Measurements from ENCODE around the gene GPR132. TPM values are rescaled to one million over a fixed set of nuclear protein-coding genes. Genes with fewer than 3 reads are reported as not detected.
A peak's percentile ranks its signal among the peaks of the same experiment; 100 is the strongest.

Gene GPR132
- total RNA-seq, 6 donors from 2014 or later, result 3.0 to 14.7 (median 7.0) TPM

DNA sequence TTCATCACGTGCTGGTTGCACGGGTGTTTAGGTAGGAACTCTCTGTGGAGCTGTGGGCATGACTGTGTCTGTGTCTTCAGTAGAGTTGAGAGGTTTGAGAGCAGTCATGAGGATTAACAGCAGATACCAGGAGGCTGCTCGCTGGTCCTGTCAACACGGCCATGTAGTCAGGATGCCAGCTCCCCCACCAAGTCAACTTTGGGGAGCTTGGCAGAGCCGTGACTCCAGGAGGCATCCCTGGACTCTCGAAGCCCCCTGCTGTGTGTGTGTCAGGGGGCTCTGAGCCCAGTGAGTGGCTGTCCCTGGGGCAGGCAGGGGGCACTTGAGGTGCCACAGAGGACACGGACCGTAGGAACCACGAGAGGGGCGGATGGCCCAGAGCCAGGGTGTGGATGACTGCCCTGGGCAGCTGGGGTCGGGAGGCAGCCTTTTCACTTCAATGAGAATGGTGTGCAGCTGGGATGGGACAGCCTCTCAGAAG, 7.2 kb upstream of the GPR132 start:
- H3K36me3 ChIP-seq, result no peaks in the 10 kb centered on the region
- H3K4me3 ChIP-seq, result no peak overlapping the region
- H3K27me3 ChIP-seq, result no peaks in the 10 kb centered on the region
- WGBS, 2 donors, result 80 to 84% methylated on average over 7 to 11 of the region's 11 CpGs
- ATAC-seq (ENCODE audit: low FRiP score in 2 of 2) (no peak), DNase-seq (peak in 1 of 2 donors; percentile 38)
- no peak overlapping the region for H3K27ac ChIP-seq
- peaks cover 14 to 36% (median 31%) of the 10 kb centered on the region in 4 donors for H3K4me1 ChIP-seq
- TF ChIP-seq POLR2A (IDR thresholded peaks at IDR 0.05), result no peak
- no peak for TF ChIP-seq POLR2AphosphoS5 (IDR thresholded peaks at IDR 0.05)
- TF ChIP-seq, protein P1, sequence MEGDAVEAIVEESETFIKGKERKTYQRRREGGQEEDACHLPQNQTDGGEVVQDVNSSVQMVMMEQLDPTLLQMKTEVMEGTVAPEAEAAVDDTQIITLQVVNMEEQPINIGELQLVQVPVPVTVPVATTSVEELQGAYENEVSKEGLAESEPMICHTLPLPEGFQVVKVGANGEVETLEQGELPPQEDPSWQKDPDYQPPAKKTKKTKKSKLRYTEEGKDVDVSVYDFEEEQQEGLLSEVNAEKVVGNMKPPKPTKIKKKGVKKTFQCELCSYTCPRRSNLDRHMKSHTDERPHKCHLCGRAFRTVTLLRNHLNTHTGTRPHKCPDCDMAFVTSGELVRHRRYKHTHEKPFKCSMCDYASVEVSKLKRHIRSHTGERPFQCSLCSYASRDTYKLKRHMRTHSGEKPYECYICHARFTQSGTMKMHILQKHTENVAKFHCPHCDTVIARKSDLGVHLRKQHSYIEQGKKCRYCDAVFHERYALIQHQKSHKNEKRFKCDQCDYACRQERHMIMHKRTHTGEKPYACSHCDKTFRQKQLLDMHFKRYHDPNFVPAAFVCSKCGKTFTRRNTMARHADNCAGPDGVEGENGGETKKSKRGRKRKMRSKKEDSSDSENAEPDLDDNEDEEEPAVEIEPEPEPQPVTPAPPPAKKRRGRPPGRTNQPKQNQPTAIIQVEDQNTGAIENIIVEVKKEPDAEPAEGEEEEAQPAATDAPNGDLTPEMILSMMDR (IDR thresholded peaks at IDR 0.05), result no peak
- no peak for TF ChIP-seq EP300 (IDR thresholded peaks at IDR 0.05)
- no peaks in the 10 kb centered on the region for H3K9me3 ChIP-seq

DNA sequence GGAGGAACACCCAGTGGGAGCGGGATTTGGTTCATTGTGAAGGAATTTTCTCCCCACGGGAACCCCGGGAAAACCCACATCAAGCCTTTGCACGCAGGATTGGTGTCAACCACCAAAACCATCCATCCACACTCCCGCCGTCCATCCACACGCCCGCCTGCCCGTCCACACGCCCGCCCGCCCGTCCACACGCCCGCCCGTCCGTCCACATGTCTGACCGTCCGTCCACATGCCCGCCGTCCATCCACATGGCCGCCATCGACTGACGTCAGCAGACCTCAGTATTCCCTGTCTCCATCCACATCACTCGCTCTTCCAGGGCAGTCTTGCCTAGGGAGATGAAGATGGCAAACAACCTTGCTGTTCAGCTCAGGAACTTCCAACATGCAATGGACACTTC, 6.7 kb upstream of the GPR132 start:
- H3K27me3 ChIP-seq, result no peaks in the 10 kb centered on the region
- TF ChIP-seq EP300 (IDR thresholded peaks at IDR 0.05) (no peak), POLR2AphosphoS5 (IDR thresholded peaks at IDR 0.05) (no peak), POLR2A (IDR thresholded peaks at IDR 0.05) (no peak)
- TF ChIP-seq, protein P1 (IDR thresholded peaks at IDR 0.05), result no peak
- no peak overlapping the region for H3K27ac ChIP-seq
- WGBS, 2 donors, result 92 to 94% methylated on average over 25 of the region's 25 CpGs
- peak in 1 of 2 donors; percentile 70 for DNase-seq
- H3K4me3 ChIP-seq, result no peak overlapping the region
- no peaks in the 10 kb centered on the region for H3K9me3 ChIP-seq
- peaks cover 12 to 38% (median 31%) of the 10 kb centered on the region in 4 donors for H3K4me1 ChIP-seq
- H3K36me3 ChIP-seq, result no peaks in the 10 kb centered on the region
- ATAC-seq (ENCODE audit: low FRiP score in 2 of 2), result no peak

DNA sequence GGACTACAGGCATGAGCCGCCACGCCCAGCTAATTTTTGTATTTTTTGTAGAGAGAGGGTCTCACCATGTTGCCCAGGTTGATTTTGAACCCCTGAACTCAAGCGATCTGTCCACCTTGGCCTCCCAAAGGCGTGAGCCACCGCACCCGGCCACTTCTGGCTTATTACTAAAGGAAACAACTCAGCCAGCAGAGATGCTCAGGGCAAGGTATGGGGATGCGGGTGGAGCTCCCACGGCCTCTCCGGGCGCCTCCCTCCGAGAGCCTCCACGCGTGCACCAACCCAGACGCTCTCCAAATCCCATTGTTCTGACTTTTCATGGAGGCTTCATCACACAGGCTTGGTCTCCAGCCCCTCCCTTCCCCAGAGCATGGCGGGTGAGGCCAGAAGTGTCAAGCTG, 6.1 kb upstream of the GPR132 start:
- Histone ChIP-seq H3K27me3 (no peaks in the 10 kb centered on the region), H3K36me3 (no peaks in the 10 kb centered on the region), H3K9me3 (no peaks in the 10 kb centered on the region), H3K4me1 (peaks cover 10 to 36% (median 27%) of the 10 kb centered on the region in 4 donors), H3K27ac (peak overlapping the region in 1 of 4 donors; percentile 66), H3K4me3 (no peak overlapping the region)
- ATAC-seq (ENCODE audit: low FRiP score in 2 of 2) (no peak), DNase-seq (peak in 1 of 2 donors; percentile 51)
- WGBS, 2 donors, result 95% methylated on average over 15 of the region's 15 CpGs
- TF ChIP-seq POLR2AphosphoS5 (IDR thresholded peaks at IDR 0.05), result no peak
- TF ChIP-seq, protein P1 (IDR thresholded peaks at IDR 0.05), result no peak
- TF ChIP-seq EP300 (IDR thresholded peaks at IDR 0.05), result no peak
- TF ChIP-seq POLR2A (IDR thresholded peaks at IDR 0.05), result no peak

DNA sequence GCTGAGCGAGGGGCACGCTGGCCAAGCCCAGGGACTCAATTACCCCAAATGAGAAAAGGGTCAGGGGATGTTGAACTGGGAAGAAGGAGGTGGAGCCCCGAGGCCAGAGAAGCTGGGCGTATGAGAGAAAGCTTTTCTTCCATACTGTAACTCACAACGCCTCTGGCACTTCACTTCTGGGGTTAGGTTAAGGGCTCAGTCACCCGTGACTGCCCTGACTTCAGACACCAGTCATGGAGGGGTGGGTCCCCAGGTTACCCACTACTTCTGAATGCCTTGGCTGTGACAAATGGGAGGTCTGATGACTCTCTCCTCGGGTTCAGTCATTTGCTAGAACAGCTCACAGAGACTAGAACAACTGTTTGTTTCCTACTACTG, 5.5 kb upstream of the GPR132 start:
- Histone ChIP-seq H3K4me1 (peaks cover 6 to 37% (median 25%) of the 10 kb centered on the region in 4 donors), H3K9me3 (no peaks in the 10 kb centered on the region), H3K36me3 (no peaks in the 10 kb centered on the region), H3K27me3 (no peaks in the 10 kb centered on the region), H3K4me3 (no peak overlapping the region), H3K27ac (peak overlapping the region in 3 of 4 donors; percentile 31 to 66 (median 66))
- whole genome bisulfite sequencing, 2 donors, result 57 to 76% methylated on average over 7 of the region's 7 CpGs
- no peak for ATAC-seq (ENCODE audit: low FRiP score in 2 of 2)
- DNase-seq, result no peak
- TF ChIP-seq EP300 (IDR thresholded peaks at IDR 0.05), result no peak
- no peak for TF ChIP-seq POLR2A (IDR thresholded peaks at IDR 0.05)
- TF ChIP-seq, protein P1 (IDR thresholded peaks at IDR 0.05), result no peak
- no peak for TF ChIP-seq POLR2AphosphoS5 (IDR thresholded peaks at IDR 0.05)
